Mammary epithelial cell (primary cell): Measurements from ENCODE around the gene IRF2.

Source experiments
- CTCF ChIP-seq, 2 donors: IDR thresholded peaks in 1 of 2; conservative IDR thresholded peaks in 1 of 2; 2 replicates each; pipeline ENCODE4 v1.5.1; 2011 to 2012; ENCODE audit warnings: inconsistent platforms in 2 of 2, low read length in 2 of 2, mild to moderate bottlenecking in 2 of 2, control low read depth in 1 of 2, low read depth in 1 of 2; ENCODE audit not compliant: insufficient read depth in 1 of 2; ENCODE audit errors: extremely low read depth in 1 of 2
- EZH2 ChIP-seq: IDR thresholded peaks from 2 replicates; pipeline ENCODE4 v1.6.1; 2012; ENCODE audit warnings: low read length, inconsistent platforms, borderline replicate concordance

GRCh38 chr4:184466634-184467033 is 7.7 kb downstream of the IRF2 start:
- TF ChIP-seq CTCF (conservative IDR thresholded peaks at IDR 0.05 in 1 of 2, IDR thresholded peaks at IDR 0.05 in 1 of 2; ENCODE audit: extremely low read depth in 1 of 2, insufficient read depth in 1 of 2, low read depth in 1 of 2, low read length in 2 of 2) (no peak), EZH2 (no peak)
